Stimulated activated CD8-positive, alpha-beta memory T cell treated with anti-CD3 and anti-CD28 coated beads, Interleukin-15, amount 100 ng/mL, for 1 hour (primary cell): ENCODE measurements around the gene LGALS12.
"Not testable (repeated sequence)": the region's sequence is repeated elsewhere in the genome, so short reads cannot be mapped to it uniquely, and the experiment has no call there.

Experiments used
- DNase-seq: peaks from one replicate; pipeline ENCODE4 v3.0.0-alpha.2; 2020; ENCODE audit warnings: low read depth

The LGALS12 gene

GRCh38 chr11:63532799-63533475, 27.1 kb downstream of the LGALS12 start:
- DNase-seq, result no peak

DNA sequence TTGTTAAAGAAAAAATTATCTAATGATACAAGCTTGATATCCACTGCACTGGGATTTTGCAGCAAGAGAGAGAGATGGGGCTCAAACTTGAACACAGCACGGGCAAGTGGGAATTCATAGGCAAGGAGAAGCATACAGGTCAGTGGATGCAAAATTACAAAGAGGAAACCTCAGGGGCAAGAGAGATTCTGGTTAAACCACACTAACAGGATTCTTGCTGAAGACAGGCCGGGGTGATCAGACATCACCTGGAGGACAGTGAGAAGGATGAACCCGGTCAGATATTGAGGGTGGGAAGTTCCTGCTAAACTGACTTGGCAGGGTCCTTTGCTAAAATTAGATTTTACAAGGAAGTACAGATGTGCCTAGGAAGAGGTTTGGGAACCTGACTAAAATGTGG, 28.2 kb downstream of the LGALS12 start:
- no peak for DNase-seq

DNA sequence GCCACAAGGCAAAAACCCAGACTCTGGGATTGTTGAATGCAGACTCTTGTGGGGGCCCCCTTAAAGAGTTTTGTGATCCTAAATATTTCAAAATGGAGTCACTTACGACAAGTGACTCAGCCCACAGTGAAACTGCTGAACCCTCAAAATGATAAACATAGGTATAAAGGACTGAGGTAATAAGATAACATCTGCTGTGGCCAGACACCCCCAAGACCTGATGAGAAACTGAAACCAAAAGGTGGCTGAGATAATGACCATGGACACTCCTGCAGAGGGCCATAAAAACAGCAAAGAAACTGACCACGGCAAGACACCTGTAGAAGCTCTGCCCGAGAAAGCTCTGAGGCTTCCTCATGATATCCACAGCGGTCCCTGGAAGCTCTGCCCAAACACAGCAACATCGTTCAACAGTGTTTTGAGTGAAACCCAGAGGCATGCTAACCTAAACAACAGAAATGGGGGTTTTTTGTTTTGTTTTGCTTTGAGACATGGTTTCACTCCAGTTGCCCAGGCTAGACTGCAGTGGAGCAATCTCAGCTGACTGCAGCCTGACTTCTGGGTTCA, 29.1 kb downstream of the LGALS12 start:
- DNase-seq, result no peak

GRCh38 chr11:63535734-63536133, 29.9 kb downstream of the LGALS12 start:
- DNase-seq, result no peak

GRCh38 chr11:63536669-63537292, 30.9 kb downstream of the LGALS12 start, which contains the start of gene PLAAT4:
PLAAT4 (plus strand) TSS chr11:63536808; CDS start chr11:63536869, 61 bp downstream.
- no peak for DNase-seq

- DNase-seq, result no peak
Measured at GRCh38 chr11:63537293-63538101, 31.6 kb downstream of the LGALS12 start.

DNA sequence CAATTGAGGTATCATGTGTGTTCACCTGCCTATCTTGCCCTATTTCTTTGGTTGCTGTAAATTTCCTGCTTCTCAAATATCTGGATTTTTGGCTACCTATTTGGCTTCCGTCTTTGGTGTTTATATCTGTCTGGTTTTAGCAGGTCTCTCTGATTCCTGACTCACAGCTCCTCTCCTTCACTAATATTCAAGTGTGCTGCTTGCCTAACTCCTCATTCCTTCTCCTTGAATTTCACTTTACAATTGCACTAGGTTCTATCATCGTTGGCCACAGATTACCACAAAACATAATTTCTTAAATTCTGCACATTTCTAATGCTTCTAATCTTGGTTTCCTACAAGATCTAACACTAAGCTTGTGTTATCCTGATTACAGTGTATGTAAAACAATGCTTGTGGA, 36.6 kb downstream of the LGALS12 start:
- DNase-seq, result not testable (repeated sequence)

DNA sequence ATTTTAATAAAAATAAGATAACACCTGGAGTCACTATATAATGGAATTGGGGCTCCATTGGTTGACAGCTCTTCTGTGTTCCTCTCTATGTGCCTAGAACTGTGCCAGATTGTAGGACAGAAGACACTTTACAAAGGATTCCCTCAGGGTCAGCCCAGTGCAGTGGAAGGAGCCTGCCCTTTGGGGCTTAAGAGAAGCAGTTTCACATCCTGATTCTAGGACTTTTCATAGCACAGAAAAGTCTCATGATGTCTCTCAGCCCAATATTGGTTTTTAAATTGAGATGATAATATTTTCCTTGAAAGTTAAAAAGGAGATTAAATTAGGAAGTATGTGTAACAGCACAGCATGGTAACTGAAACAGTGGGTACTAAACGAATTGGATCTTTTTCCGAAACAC, 37.8 kb downstream of the LGALS12 start:
- DNase-seq, result no peak

DNA sequence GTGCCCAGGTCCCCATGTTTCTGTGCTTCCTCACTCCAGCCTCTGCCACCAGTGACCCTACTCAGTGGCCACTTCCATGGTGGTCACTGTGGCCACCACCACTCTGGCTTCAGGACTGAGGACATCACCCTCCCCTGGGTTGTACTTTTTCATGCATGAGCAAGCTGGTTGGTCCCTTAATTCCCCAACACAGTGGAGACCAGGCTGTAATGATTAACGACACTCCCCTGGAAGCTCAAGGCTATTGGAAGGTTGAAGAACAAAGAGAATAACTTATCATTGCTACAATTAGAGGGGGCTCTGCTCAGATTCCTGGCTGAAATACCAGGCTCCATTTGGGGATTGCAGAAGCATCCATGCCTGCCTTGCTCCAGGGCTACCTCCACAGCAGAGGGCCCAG, 41.2 kb downstream of the LGALS12 start:
- DNase-seq, result no peak

DNA sequence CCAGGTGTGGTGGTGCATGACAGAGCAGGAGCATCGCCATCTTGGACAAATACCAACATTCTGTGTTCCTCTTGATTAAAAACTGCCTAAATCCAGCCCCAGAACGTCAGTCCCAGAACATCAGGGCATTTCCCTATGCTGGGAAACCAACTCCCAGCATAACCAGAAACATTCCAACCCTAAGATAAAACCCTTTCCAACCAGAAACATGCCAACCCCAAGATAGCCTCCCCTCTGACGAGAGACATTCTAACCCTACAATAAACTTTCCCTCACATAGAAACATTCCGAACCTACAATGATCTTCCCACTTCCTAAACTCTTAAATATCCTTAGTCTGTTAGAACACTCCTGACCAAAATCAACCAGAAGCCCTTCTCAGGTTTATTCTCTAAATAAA, 42.3 kb downstream of the LGALS12 start:
- no peak for DNase-seq

DNA sequence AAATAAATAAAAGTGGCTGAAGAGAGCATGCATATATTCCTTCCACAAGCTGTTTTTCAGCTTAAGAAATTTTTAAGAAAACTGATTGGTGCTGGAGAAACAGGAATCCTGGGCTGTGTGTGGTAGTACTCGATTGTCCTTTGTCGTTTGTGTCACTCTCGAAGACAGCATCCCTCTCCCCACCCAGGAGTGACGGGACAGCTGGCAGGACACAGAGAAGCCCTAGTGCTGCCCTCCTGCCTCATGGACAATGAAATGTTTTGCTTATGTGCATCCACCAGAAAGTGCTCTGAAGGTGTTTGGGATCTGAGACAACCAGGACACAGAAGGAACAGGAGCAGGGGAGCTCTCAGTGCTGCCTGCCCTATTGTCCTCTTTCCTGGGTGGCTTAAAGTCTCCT, 43.5 kb downstream of the LGALS12 start:
- DNase-seq, result no peak

DNA sequence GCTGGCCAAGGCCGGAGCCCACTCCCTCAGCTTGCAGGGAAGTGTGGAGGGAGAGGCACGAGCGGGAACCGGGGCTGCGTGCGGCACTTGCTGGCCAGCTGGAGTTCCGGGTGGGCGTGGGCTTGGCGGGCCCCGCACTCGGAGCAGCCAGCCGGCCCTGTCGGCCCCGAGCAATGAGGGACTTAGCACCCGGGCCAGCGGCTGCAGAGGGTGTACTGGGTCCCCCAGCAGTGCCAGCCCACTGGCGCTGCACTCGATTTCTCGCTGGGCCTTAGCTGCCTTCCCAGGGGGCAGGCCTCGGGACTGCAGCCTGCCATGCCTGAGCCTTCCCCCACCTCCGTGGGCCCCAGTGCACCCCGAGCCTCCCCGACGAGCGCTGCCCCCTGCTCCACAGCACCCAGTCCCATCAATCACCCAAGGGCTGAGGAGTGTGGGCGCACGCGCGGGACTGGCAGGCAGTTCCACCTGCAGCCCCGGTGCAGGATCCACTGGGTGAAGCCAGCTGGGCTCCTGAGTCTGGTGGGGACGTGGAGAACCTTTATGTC, 44.3 kb downstream of the LGALS12 start:
- not testable (repeated sequence) for DNase-seq

- no peak for DNase-seq
Measured at GRCh38 chr11:63551091-63551888, 45.4 kb downstream of the LGALS12 start.

DNA sequence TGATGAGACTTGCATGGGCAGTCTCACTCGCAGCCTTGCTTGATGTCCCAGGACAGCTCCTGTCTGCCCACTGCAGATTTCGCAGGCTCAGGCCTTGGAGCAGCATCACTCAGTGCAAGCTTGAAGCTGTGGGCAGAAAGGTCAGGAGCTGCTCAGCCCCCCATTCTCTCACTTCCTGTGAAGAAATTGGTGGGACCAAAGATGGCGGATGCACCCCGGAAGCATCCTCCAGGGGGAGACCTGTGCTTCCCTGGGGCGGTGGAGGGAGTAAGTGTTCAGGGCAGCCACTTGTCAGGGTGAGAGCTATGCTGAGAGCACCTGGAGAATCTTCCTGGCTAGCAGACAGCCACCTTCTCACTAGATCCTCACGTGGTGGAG, 46.0 kb downstream of the LGALS12 start:
- no peak for DNase-seq

DNA sequence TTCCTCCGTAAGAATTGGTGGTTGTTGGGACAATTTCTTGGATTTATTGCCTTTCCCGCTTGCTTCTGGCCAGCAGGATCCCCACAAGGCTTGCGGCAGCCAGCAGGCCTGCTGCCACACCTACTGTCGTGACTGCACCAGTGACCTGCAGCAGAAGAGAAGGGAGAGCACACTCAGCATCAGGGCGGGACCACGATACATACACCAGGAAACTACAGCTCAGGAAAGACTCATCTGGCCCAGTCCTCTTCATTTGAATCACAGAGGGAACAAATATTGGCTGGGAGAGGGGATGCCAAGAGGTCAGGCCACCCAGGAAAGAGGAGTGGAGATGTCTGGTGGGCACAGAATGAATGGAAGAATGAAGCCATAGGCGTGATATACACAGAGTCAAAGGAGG, 47.0 kb downstream of the LGALS12 start:
- DNase-seq, result no peak

- DNase-seq, result no peak
Measured at GRCh38 chr11:63553759-63554158, 47.9 kb downstream of the LGALS12 start.

DNA sequence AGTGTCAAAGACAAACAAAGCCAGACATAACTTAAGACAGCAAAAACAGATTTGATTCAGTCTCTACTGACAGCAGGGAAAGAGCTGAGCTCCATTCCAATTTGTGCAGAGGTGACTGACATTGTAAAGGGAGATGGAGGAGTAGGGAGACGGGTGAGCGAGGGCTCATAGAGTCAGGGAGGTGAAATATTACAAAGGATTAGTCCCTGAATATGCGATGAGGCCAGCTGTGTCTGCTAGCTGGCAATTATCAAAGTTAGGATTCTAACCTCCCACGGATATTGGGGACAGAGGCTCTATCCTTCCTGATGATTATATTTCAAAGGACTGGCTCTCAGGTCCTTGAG, 49.0 kb downstream of the LGALS12 start:
- no peak for DNase-seq

- DNase-seq, result no peak
Measured at GRCh38 chr11:63556404-63557013, 50.6 kb downstream of the LGALS12 start.

DNA sequence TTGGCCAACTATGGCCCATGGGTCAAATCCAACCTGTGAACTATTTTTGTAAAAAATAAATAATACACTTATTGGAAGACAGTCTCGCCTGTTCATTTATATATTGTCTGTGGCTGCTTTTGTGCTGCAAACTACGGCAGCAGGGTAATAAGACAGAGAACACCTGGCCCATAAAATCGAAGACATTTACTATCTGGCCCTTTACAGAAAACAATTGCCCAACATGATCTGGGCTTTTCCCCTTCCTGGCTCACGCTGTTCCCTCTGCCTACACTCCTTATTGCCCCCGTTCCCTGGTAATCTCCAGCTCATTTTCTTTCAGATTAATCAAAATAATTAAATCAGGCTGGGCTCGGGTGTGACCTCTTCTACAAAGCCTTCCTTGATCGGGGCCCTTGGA, 51.7 kb downstream of the LGALS12 start:
- no peak for DNase-seq

- no peak for DNase-seq
Measured at GRCh38 chr11:63558459-63559157, 52.7 kb downstream of the LGALS12 start.
